ENCODE data around the gene CLK2. TPM values are rescaled to one million over a fixed set of nuclear protein-coding genes. Genes with fewer than 3 reads are reported as not detected.

CLK2 gene
- total and polyA plus RNA-seq, 2 of the 13 experiments (the other 11 are each of a cell fraction or from before 2014, with no cell fraction given): 20.1 to 73.5 TPM

DNA sequence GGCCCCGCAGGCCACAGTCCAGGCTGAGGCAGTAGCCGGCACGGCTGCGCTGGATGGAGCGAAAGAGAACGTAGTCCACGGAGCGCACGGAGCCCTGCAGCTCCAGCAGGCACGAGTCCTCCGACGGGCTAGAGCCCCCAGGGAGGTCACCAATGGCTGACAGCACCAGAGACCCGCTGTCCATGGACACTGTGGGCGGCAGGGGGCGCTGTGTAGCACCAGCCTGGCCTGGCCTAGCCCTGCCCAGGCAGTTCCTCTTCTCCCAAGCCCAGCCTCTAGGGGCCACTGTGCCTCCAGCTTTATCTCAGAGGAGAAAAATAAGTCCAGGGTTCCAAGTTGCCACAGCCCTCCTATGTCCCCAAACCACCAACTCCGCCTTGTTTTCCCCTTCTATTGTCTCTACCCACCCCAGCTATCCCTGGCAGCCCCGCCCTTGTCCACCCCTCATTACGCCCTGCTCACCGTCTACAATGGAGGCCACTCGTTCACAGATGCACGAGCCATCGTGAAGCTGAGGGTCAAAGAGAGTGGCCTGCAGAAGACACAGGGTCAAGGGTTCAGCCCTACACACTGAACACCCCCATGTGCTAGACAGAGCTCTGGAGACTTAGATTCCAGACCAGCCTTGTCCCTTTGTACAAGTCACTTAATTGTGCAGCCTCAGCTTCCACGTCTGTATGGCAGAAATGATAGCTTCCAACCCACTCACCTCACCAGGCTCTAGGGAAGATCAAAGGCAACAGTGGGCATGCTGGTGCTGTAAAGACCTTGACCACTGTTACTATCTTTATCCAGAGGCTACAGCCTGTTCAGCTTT, 22.5 kb downstream of the CLK2 start (continued):
- TF ChIP-seq, protein P1, sequence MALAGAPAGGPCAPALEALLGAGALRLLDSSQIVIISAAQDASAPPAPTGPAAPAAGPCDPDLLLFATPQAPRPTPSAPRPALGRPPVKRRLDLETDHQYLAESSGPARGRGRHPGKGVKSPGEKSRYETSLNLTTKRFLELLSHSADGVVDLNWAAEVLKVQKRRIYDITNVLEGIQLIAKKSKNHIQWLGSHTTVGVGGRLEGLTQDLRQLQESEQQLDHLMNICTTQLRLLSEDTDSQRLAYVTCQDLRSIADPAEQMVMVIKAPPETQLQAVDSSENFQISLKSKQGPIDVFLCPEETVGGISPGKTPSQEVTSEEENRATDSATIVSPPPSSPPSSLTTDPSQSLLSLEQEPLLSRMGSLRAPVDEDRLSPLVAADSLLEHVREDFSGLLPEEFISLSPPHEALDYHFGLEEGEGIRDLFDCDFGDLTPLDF (CRISPR knock-in tag; IDR thresholded peaks at IDR 0.05): 0 out of 2 replicates have a peak, but pooled peaks have one; percentile 13
- TF ChIP-seq ZIK1 (CRISPR knock-in tag; IDR thresholded peaks at IDR 0.05; ENCODE audit: borderline replicate concordance, low read depth) (no peak; the same call in 1 of the 2 replicates), HES4 (CRISPR knock-in tag; IDR thresholded peaks at IDR 0.05; ENCODE audit: borderline replicate concordance) (peak; percentile 75; the same call in 1 of the 2 replicates), FLYWCH1 (CRISPR knock-in tag; IDR thresholded peaks at IDR 0.05) (0 out of 2 replicates have a peak, but pooled peaks have one; percentile 42), SMARCC2 (IDR thresholded peaks at IDR 0.05) (no peak), ZNF367 (CRISPR knock-in tag; IDR thresholded peaks at IDR 0.05; ENCODE audit: borderline replicate concordance) (no peak), NCOR1 (IDR thresholded peaks at IDR 0.05; ENCODE audit: borderline replicate concordance, low read length) (peak; percentile 39; the same call in 1 of the 2 replicates), MTF1 (CRISPR knock-in tag; IDR thresholded peaks at IDR 0.05) (no peak), ZBTB7B (CRISPR knock-in tag; IDR thresholded peaks at IDR 0.05) (peak; percentile 66), ZFX (CRISPR knock-in tag; IDR thresholded peaks at IDR 0.05; ENCODE audit: low read depth) (peak; percentile 74; the same call in 1 of the 2 replicates), MED13 (CRISPR knock-in tag; IDR thresholded peaks at IDR 0.05) (no peak), TAF15 (IDR thresholded peaks at IDR 0.05; ENCODE audit: low read depth, low read length, poor library complexity, severe bottlenecking) (peak; percentile 48), ZBTB20 (CRISPR knock-in tag; IDR thresholded peaks at IDR 0.05; ENCODE audit: borderline replicate concordance, low read depth) (no peak)
- TF ChIP-seq, protein P2, sequence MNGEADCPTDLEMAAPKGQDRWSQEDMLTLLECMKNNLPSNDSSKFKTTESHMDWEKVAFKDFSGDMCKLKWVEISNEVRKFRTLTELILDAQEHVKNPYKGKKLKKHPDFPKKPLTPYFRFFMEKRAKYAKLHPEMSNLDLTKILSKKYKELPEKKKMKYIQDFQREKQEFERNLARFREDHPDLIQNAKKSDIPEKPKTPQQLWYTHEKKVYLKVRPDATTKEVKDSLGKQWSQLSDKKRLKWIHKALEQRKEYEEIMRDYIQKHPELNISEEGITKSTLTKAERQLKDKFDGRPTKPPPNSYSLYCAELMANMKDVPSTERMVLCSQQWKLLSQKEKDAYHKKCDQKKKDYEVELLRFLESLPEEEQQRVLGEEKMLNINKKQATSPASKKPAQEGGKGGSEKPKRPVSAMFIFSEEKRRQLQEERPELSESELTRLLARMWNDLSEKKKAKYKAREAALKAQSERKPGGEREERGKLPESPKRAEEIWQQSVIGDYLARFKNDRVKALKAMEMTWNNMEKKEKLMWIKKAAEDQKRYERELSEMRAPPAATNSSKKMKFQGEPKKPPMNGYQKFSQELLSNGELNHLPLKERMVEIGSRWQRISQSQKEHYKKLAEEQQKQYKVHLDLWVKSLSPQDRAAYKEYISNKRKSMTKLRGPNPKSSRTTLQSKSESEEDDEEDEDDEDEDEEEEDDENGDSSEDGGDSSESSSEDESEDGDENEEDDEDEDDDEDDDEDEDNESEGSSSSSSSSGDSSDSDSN (CRISPR knock-in tag; IDR thresholded peaks at IDR 0.05): peak; percentile 29; the same call in 1 of the 2 replicates
- TF ChIP-seq, protein P3, sequence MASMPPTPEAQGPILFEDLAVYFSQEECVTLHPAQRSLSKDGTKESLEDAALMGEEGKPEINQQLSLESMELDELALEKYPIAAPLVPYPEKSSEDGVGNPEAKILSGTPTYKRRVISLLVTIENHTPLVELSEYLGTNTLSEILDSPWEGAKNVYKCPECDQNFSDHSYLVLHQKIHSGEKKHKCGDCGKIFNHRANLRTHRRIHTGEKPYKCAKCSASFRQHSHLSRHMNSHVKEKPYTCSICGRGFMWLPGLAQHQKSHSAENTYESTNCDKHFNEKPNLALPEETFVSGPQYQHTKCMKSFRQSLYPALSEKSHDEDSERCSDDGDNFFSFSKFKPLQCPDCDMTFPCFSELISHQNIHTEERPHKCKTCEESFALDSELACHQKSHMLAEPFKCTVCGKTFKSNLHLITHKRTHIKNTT (CRISPR knock-in tag; IDR thresholded peaks at IDR 0.05): no peak
- TF ChIP-seq, protein P4, sequence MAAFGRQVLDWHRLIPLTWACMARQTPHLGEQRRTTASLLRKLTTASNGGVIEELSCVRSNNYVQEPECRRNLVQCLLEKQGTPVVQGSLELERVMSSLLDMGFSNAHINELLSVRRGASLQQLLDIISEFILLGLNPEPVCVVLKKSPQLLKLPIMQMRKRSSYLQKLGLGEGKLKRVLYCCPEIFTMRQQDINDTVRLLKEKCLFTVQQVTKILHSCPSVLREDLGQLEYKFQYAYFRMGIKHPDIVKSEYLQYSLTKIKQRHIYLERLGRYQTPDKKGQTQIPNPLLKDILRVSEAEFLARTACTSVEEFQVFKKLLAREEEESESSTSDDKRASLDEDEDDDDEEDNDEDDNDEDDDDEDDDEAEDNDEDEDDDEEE (CRISPR knock-in tag; IDR thresholded peaks at IDR 0.05): peak; percentile 71; the same call in 1 of the 2 replicates
- TF ChIP-seq, protein P5, sequence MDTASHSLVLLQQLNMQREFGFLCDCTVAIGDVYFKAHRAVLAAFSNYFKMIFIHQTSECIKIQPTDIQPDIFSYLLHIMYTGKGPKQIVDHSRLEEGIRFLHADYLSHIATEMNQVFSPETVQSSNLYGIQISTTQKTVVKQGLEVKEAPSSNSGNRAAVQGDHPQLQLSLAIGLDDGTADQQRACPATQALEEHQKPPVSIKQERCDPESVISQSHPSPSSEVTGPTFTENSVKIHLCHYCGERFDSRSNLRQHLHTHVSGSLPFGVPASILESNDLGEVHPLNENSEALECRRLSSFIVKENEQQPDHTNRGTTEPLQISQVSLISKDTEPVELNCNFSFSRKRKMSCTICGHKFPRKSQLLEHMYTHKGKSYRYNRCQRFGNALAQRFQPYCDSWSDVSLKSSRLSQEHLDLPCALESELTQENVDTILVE (CRISPR knock-in tag; IDR thresholded peaks at IDR 0.05): peak; percentile 31; the same call in 1 of the 2 replicates
- TF ChIP-seq, protein P6, sequence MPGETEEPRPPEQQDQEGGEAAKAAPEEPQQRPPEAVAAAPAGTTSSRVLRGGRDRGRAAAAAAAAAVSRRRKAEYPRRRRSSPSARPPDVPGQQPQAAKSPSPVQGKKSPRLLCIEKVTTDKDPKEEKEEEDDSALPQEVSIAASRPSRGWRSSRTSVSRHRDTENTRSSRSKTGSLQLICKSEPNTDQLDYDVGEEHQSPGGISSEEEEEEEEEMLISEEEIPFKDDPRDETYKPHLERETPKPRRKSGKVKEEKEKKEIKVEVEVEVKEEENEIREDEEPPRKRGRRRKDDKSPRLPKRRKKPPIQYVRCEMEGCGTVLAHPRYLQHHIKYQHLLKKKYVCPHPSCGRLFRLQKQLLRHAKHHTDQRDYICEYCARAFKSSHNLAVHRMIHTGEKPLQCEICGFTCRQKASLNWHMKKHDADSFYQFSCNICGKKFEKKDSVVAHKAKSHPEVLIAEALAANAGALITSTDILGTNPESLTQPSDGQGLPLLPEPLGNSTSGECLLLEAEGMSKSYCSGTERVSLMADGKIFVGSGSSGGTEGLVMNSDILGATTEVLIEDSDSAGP (CRISPR knock-in tag; IDR thresholded peaks at IDR 0.05; ENCODE audit: borderline replicate concordance): peak; percentile 88

Data from HepG2 (cell line).